ENCODE results near the gene ADGRD1. TPM values are rescaled to one million over a fixed set of nuclear protein-coding genes. Genes with fewer than 3 reads are reported as not detected.

The ADGRD1 gene
- total RNA-seq, 2 donors from 2014 or later = not detected

- ATAC-seq (no peak), DNase-seq (ENCODE audit: low spot score) (peak; percentile 29)
- Mint-ChIP-seq H3K36me3 (no peaks in the 10 kb centered on the region), H3K27ac (no peak overlapping the region), H3K4me1 (ENCODE audit: low read depth in 2 of 2) (no peaks in the 10 kb centered on the region), H3K4me3 (no peak overlapping the region), H3K9me3 (no peaks in the 10 kb centered on the region), H3K27me3 (peaks cover 0 to 7% of the 10 kb centered on the region in 2 donors)
These were observed 59.4 kb downstream of the ADGRD1 start for GRCh38 chr12:131013118-131013517.

GRCh38 chr12:131014343-131014742, 60.6 kb downstream of the ADGRD1 start:
- Mint-ChIP-seq H3K4me1 (ENCODE audit: low read depth in 2 of 2) (no peaks in the 10 kb centered on the region), H3K27ac (no peak overlapping the region), H3K27me3 (peaks cover 0 to 7% of the 10 kb centered on the region in 2 donors), H3K9me3 (no peaks in the 10 kb centered on the region), H3K4me3 (no peak overlapping the region), H3K36me3 (no peaks in the 10 kb centered on the region)
- ATAC-seq = no peak
- DNase-seq (ENCODE audit: low spot score) = peak; percentile 20

- Mint-ChIP-seq H3K27ac (no peak overlapping the region), H3K4me1 (ENCODE audit: low read depth in 2 of 2) (no peaks in the 10 kb centered on the region), H3K4me3 (no peak overlapping the region), H3K27me3 (peaks cover 0 to 7% of the 10 kb centered on the region in 2 donors), H3K9me3 (no peaks in the 10 kb centered on the region), H3K36me3 (no peaks in the 10 kb centered on the region)
- ATAC-seq = no peak
- peak; percentile 26 for DNase-seq (ENCODE audit: low spot score)
These were observed 62.1 kb downstream of the ADGRD1 start for GRCh38 chr12:131015581-131016337.

- Mint-ChIP-seq H3K4me1 (ENCODE audit: low read depth in 2 of 2) (no peaks in the 10 kb centered on the region), H3K27me3 (peaks cover 0 to 7% of the 10 kb centered on the region in 2 donors), H3K27ac (no peak overlapping the region), H3K36me3 (no peaks in the 10 kb centered on the region), H3K4me3 (no peak overlapping the region), H3K9me3 (no peaks in the 10 kb centered on the region)
- ATAC-seq (peak; percentile 43 to 46), DNase-seq (ENCODE audit: low spot score) (peak; percentile 10)
These were observed 63.8 kb downstream of the ADGRD1 start for GRCh38 chr12:131017477-131017991.

- Mint-ChIP-seq H3K9me3 (no peaks in the 10 kb centered on the region), H3K4me1 (ENCODE audit: low read depth in 2 of 2) (no peaks in the 10 kb centered on the region), H3K4me3 (no peak overlapping the region), H3K36me3 (no peaks in the 10 kb centered on the region), H3K27me3 (peaks cover 0 to 7% of the 10 kb centered on the region in 2 donors), H3K27ac (no peak overlapping the region)
- ATAC-seq = no peak
- peak; percentile 25 for DNase-seq (ENCODE audit: low spot score)
These were observed 64.4 kb downstream of the ADGRD1 start for GRCh38 chr12:131018019-131018620.

- H3K4me3 Mint-ChIP-seq = no peak overlapping the region
- H3K27ac Mint-ChIP-seq = no peak overlapping the region
These were observed 65.2 kb downstream of the ADGRD1 start for GRCh38 chr12:131018808-131019397.

GRCh38 chr12:131020326-131021153, 66.8 kb downstream of the ADGRD1 start:
- Mint-ChIP-seq H3K27ac (no peak overlapping the region), H3K4me3 (no peak overlapping the region), H3K27me3 (no peaks in the 10 kb centered on the region), H3K4me1 (ENCODE audit: low read depth in 2 of 2) (no peaks in the 10 kb centered on the region), H3K36me3 (no peaks in the 10 kb centered on the region), H3K9me3 (no peaks in the 10 kb centered on the region)
- ATAC-seq (no peak), DNase-seq (ENCODE audit: low spot score) (peak; percentile 41)

More at GRCh38 chr12:131018808-131019397, 65.2 kb downstream of the ADGRD1 start:
- ATAC-seq = no peak
- peak; percentile 42 for DNase-seq (ENCODE audit: low spot score)
- H3K27me3 Mint-ChIP-seq = peaks cover 0 to 7% of the 10 kb centered on the region in 2 donors
- no peaks in the 10 kb centered on the region for H3K36me3 Mint-ChIP-seq
- H3K9me3 Mint-ChIP-seq = no peaks in the 10 kb centered on the region
- H3K4me1 Mint-ChIP-seq (ENCODE audit: low read depth in 2 of 2) = no peaks in the 10 kb centered on the region

GRCh38 chr12:131021154-131021541, 67.4 kb downstream of the ADGRD1 start:
- Mint-ChIP-seq H3K9me3 (no peaks in the 10 kb centered on the region), H3K27me3 (no peaks in the 10 kb centered on the region), H3K27ac (no peak overlapping the region), H3K4me3 (no peak overlapping the region), H3K36me3 (no peaks in the 10 kb centered on the region), H3K4me1 (ENCODE audit: low read depth in 2 of 2) (no peaks in the 10 kb centered on the region)
- DNase-seq (ENCODE audit: low spot score) = peak; percentile 44
- ATAC-seq = no peak

- no peaks in the 10 kb centered on the region for H3K9me3 Mint-ChIP-seq
- no peak overlapping the region for H3K4me3 Mint-ChIP-seq
- no peak for ATAC-seq
- no peak overlapping the region for H3K27ac Mint-ChIP-seq
- no peaks in the 10 kb centered on the region for H3K36me3 Mint-ChIP-seq
- H3K4me1 Mint-ChIP-seq (ENCODE audit: low read depth in 2 of 2) = peaks cover 0 to 4% of the 10 kb centered on the region in 2 donors
- H3K27me3 Mint-ChIP-seq = peaks cover 0 to 3% of the 10 kb centered on the region in 2 donors
- DNase-seq (ENCODE audit: low spot score) = no peak
These were observed 70.3 kb downstream of the ADGRD1 start for GRCh38 chr12:131024026-131024425.

GRCh38 chr12:131024721-131025120, 71.0 kb downstream of the ADGRD1 start:
- Mint-ChIP-seq H3K4me1 (ENCODE audit: low read depth in 2 of 2) (peaks cover 0 to 4% of the 10 kb centered on the region in 2 donors), H3K27me3 (peaks cover 0 to 3% of the 10 kb centered on the region in 2 donors), H3K4me3 (no peak overlapping the region), H3K9me3 (no peaks in the 10 kb centered on the region), H3K27ac (no peak overlapping the region), H3K36me3 (no peaks in the 10 kb centered on the region)
- ATAC-seq (no peak), DNase-seq (ENCODE audit: low spot score) (no peak)

- ATAC-seq (no peak), DNase-seq (ENCODE audit: low spot score) (no peak)
- Mint-ChIP-seq H3K36me3 (no peaks in the 10 kb centered on the region), H3K27ac (no peak overlapping the region), H3K9me3 (no peaks in the 10 kb centered on the region), H3K4me3 (no peak overlapping the region), H3K27me3 (peaks cover 0 to 3% of the 10 kb centered on the region in 2 donors), H3K4me1 (ENCODE audit: low read depth in 2 of 2) (peaks cover 0 to 4% of the 10 kb centered on the region in 2 donors)
These were observed 71.5 kb downstream of the ADGRD1 start for GRCh38 chr12:131025234-131025633.

GRCh38 chr12:131025939-131026702, 72.4 kb downstream of the ADGRD1 start:
- DNase-seq (ENCODE audit: low spot score) (no peak), ATAC-seq (peak in 1 of 2 donors; percentile 25)
- Mint-ChIP-seq H3K4me3 (no peak overlapping the region), H3K9me3 (no peaks in the 10 kb centered on the region), H3K27me3 (peaks cover 0 to 3% of the 10 kb centered on the region in 2 donors), H3K36me3 (no peaks in the 10 kb centered on the region), H3K27ac (no peak overlapping the region), H3K4me1 (ENCODE audit: low read depth in 2 of 2) (peaks cover 0 to 4% of the 10 kb centered on the region in 2 donors)

GRCh38 chr12:131026754-131027153, 73.0 kb downstream of the ADGRD1 start:
- Mint-ChIP-seq H3K4me1 (ENCODE audit: low read depth in 2 of 2) (peaks cover 0 to 4% of the 10 kb centered on the region in 2 donors), H3K9me3 (no peaks in the 10 kb centered on the region), H3K36me3 (no peaks in the 10 kb centered on the region), H3K27ac (no peak overlapping the region), H3K4me3 (no peak overlapping the region), H3K27me3 (peaks cover 0 to 3% of the 10 kb centered on the region in 2 donors)
- DNase-seq (ENCODE audit: low spot score) = no peak
- ATAC-seq = no peak
